ENCODE measurements around the gene CCDC136.

Gene CCDC136

DNA sequence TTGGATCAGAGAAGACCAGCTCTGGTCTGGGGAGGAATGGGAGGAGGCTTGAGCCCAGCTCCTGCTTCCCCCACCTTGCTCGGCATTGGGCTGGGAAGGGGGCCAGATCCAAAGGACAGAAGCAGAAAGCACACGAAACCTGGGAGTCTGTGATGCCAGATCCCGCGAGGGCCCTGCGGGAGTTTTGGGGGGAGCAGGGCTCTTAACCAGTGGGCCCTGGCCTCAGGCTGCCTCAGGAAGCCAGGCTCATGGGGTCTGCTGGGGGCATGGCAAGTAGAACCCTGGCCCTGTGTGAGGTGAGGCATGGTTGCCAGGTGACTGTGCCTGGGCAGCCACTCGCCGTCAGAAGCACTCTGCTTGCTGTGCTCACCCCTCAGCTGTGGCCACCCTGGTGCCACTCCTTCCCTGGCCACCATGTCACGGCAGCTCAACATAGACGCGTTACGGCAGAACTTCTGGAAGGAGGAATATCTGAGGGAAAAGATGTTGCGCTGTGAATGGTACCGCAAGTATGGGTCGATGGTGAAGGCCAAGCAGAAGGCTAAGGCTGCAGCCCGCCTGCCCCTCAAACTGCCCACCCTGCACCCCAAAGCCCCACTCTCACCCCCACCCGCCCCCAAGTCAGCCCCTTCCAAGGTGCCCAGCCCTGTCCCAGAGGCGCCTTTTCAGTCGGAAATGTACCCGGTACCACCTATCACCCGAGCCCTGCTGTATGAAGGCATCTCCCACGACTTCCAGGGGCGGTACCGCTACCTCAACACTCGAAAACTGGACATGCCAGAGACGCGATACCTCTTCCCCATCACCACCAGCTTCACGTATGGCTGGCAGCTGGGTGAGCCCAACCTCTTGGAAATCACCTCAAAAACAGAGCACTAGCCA lies 74.5 kb downstream of the CCDC136 start:
- Histone ChIP-seq H3K4me3 (replicated peaks; ENCODE audit: insufficient read depth, low read length) (no peak overlapping the region), H3K27me3 (ENCODE audit: insufficient read depth, poor library complexity, severe bottlenecking) (peaks cover 6% of the 10 kb centered on the region), H3K27ac (replicated peaks) (no peak overlapping the region)
- no peak for DNase-seq (ENCODE audit: low read depth in 1 of 2, low spot score in 1 of 2)
- TF ChIP-seq POLR2AphosphoS5 (IDR thresholded peaks at IDR 0.05; ENCODE audit: low read depth) (no peak), GABPA (IDR thresholded peaks at IDR 0.05; ENCODE audit: low read depth) (no peak)

DNA sequence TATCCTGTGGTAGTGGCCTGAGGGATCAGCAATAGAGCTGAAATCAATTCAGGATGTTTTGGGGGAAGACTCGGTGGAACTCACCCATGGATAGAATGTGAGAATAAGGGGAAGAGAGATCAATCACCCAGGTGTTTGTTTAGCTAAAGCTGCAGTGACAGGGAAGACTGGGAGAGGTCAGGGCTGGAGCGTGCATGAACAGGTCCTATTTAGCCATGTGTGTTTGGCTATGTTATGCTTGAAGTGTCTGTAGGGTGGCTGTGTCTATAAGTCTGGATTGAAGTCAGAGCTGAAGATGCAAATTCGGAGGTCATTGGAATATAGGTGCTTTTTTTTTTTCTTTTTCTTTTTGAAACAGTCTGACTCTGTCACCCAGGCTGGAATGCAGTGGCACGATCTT lies 75.5 kb downstream of the CCDC136 start:
- DNase-seq (ENCODE audit: low read depth in 1 of 2, low spot score in 1 of 2), result no peak
- no peak overlapping the region for H3K27ac ChIP-seq (replicated peaks)

DNA sequence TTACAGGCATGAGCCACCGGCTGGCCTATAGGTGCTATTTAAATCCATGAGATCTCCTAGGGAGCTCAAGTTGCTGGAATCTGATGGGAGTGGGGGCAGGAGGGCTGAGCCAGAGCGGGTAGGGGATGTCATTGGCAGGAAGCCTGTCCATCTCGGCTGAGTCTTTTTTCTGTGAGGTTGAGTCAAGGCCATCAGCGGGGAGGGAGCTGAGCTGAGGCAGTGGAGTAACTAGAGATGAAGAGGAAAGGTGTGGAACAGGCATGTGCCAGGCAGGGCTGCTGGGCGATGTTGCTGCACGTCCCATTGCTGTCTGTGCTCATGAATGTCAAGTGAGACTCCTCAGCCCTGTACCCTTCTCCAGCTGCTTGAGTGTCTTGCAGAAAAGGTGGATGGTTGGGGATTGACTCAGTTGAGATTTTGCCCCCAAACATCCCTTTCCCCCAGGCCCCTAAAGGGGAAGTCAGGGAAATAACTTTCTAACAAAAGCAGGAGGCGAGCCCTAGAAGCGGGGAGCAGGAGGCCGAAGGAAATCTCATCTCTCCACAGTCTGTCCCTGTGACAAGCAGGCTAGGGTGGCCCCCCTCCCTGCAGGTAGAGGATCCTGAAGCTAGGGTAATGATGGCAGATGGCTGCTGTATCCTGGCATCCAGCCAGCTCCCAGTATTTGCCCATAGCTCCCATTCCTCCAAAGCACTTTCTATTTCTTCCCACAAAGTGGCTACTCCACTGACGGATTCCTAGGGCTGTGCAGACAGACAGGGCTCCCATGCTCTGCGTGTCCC lies 76.3 kb downstream of the CCDC136 start:
- peaks cover 6% of the 10 kb centered on the region for H3K27me3 ChIP-seq (ENCODE audit: insufficient read depth, poor library complexity, severe bottlenecking)

More for the DNA sequence above, 75.5 kb downstream of the CCDC136 start:
- TF ChIP-seq GABPA (IDR thresholded peaks at IDR 0.05; ENCODE audit: low read depth) (no peak), SPI1 (IDR thresholded peaks at IDR 0.05; ENCODE audit: borderline replicate concordance, low read depth) (no peak), POLR2AphosphoS5 (IDR thresholded peaks at IDR 0.05; ENCODE audit: low read depth) (no peak)
- TF ChIP-seq, protein P1, sequence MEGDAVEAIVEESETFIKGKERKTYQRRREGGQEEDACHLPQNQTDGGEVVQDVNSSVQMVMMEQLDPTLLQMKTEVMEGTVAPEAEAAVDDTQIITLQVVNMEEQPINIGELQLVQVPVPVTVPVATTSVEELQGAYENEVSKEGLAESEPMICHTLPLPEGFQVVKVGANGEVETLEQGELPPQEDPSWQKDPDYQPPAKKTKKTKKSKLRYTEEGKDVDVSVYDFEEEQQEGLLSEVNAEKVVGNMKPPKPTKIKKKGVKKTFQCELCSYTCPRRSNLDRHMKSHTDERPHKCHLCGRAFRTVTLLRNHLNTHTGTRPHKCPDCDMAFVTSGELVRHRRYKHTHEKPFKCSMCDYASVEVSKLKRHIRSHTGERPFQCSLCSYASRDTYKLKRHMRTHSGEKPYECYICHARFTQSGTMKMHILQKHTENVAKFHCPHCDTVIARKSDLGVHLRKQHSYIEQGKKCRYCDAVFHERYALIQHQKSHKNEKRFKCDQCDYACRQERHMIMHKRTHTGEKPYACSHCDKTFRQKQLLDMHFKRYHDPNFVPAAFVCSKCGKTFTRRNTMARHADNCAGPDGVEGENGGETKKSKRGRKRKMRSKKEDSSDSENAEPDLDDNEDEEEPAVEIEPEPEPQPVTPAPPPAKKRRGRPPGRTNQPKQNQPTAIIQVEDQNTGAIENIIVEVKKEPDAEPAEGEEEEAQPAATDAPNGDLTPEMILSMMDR (IDR thresholded peaks at IDR 0.05; ENCODE audit: insufficient read depth, low read length), result no peak
- TF ChIP-seq, protein P2, sequence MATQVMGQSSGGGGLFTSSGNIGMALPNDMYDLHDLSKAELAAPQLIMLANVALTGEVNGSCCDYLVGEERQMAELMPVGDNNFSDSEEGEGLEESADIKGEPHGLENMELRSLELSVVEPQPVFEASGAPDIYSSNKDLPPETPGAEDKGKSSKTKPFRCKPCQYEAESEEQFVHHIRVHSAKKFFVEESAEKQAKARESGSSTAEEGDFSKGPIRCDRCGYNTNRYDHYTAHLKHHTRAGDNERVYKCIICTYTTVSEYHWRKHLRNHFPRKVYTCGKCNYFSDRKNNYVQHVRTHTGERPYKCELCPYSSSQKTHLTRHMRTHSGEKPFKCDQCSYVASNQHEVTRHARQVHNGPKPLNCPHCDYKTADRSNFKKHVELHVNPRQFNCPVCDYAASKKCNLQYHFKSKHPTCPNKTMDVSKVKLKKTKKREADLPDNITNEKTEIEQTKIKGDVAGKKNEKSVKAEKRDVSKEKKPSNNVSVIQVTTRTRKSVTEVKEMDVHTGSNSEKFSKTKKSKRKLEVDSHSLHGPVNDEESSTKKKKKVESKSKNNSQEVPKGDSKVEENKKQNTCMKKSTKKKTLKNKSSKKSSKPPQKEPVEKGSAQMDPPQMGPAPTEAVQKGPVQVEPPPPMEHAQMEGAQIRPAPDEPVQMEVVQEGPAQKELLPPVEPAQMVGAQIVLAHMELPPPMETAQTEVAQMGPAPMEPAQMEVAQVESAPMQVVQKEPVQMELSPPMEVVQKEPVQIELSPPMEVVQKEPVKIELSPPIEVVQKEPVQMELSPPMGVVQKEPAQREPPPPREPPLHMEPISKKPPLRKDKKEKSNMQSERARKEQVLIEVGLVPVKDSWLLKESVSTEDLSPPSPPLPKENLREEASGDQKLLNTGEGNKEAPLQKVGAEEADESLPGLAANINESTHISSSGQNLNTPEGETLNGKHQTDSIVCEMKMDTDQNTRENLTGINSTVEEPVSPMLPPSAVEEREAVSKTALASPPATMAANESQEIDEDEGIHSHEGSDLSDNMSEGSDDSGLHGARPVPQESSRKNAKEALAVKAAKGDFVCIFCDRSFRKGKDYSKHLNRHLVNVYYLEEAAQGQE (IDR thresholded peaks at IDR 0.05; ENCODE audit: insufficient replicate concordance, low read depth), result no peak
- Histone ChIP-seq H3K27me3 (ENCODE audit: insufficient read depth, poor library complexity, severe bottlenecking) (peaks cover 6% of the 10 kb centered on the region), H3K4me3 (replicated peaks; ENCODE audit: insufficient read depth, low read length) (no peak overlapping the region)

More for the DNA sequence above, 76.3 kb downstream of the CCDC136 start:
- Histone ChIP-seq H3K4me3 (replicated peaks; ENCODE audit: insufficient read depth, low read length) (no peak overlapping the region), H3K27ac (replicated peaks) (no peak overlapping the region)
- TF ChIP-seq GABPA (IDR thresholded peaks at IDR 0.05; ENCODE audit: low read depth) (no peak), SPI1 (IDR thresholded peaks at IDR 0.05; ENCODE audit: borderline replicate concordance, low read depth) (no peak), POLR2AphosphoS5 (IDR thresholded peaks at IDR 0.05; ENCODE audit: low read depth) (no peak)
- TF ChIP-seq, protein P2 (IDR thresholded peaks at IDR 0.05; ENCODE audit: insufficient replicate concordance, low read depth), result no peak
- TF ChIP-seq, protein P1 (IDR thresholded peaks at IDR 0.05; ENCODE audit: insufficient read depth, low read length), result no peak
- no peak for DNase-seq (ENCODE audit: low read depth in 1 of 2, low spot score in 1 of 2)

Data from HL-60 (cell line).